ENCODE measurements around the gene GNAQ.

GNAQ gene

GRCh38 chr9:77802515-77803293 is 228.9 kb downstream of the GNAQ start:
- Mint-ChIP-seq H3K27ac (no peak overlapping the region), H3K36me3 (ENCODE audit: low read depth) (peaks cover 14% of the 10 kb centered on the region)

GRCh38 chr9:77802064-77802463 is 229.5 kb downstream of the GNAQ start:
- TF ChIP-seq, protein P1, sequence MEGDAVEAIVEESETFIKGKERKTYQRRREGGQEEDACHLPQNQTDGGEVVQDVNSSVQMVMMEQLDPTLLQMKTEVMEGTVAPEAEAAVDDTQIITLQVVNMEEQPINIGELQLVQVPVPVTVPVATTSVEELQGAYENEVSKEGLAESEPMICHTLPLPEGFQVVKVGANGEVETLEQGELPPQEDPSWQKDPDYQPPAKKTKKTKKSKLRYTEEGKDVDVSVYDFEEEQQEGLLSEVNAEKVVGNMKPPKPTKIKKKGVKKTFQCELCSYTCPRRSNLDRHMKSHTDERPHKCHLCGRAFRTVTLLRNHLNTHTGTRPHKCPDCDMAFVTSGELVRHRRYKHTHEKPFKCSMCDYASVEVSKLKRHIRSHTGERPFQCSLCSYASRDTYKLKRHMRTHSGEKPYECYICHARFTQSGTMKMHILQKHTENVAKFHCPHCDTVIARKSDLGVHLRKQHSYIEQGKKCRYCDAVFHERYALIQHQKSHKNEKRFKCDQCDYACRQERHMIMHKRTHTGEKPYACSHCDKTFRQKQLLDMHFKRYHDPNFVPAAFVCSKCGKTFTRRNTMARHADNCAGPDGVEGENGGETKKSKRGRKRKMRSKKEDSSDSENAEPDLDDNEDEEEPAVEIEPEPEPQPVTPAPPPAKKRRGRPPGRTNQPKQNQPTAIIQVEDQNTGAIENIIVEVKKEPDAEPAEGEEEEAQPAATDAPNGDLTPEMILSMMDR (IDR thresholded peaks at IDR 0.05; ENCODE audit: unreplicated experiment in 3 of 3): no peak
- no peaks in the 10 kb centered on the region for H3K9me3 Mint-ChIP-seq
- no peaks in the 10 kb centered on the region for H3K4me1 Mint-ChIP-seq
- peaks cover 11% of the 10 kb centered on the region for H3K36me3 Mint-ChIP-seq (ENCODE audit: low read depth)
- H3K27me3 Mint-ChIP-seq (ENCODE audit: low read depth): no peaks in the 10 kb centered on the region
- no peak overlapping the region for H3K27ac Mint-ChIP-seq
- H3K4me3 Mint-ChIP-seq: no peak overlapping the region

More at GRCh38 chr9:77802515-77803293, 228.9 kb downstream of the GNAQ start:
- TF ChIP-seq, protein P1 (IDR thresholded peaks at IDR 0.05; ENCODE audit: unreplicated experiment in 3 of 3): no peak
- Mint-ChIP-seq H3K27me3 (ENCODE audit: low read depth) (no peaks in the 10 kb centered on the region), H3K4me3 (no peak overlapping the region), H3K9me3 (no peaks in the 10 kb centered on the region), H3K4me1 (no peaks in the 10 kb centered on the region)

DNA sequence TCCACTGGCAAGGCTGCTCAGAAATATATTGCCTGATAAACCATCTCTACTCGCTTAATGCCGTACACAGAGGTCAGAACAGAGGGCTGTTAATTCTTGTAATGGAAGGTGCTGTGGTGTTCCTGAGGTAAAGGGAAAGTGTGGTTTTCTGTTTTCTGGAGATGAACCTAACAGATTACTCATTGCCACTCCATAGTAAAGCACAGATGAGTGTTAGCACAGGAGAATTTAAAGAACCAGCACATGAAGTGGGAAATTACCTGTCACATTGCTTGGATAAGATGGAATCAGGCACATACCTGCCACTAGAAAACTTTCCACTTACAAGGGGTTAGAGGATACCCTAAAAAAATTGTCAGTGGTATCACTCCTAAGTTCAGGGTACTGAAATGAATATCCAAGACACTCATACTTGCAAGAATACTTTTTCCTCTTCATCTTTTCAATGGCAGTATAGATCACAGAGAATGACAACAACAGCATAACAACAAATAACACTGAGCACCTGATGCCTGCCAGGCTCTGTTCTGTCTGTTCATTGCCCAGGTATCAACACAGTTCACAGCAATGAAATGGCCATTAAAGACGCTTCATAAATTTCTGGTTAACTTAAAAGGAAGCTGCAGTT is 230.6 kb downstream of the GNAQ start:
- H3K27me3 Mint-ChIP-seq (ENCODE audit: low read depth): no peaks in the 10 kb centered on the region
- TF ChIP-seq, protein P1 (IDR thresholded peaks at IDR 0.05; ENCODE audit: unreplicated experiment in 3 of 3): no peak
- no peaks in the 10 kb centered on the region for H3K4me1 Mint-ChIP-seq
- H3K4me3 Mint-ChIP-seq: no peak overlapping the region
- peak overlapping the region in 1 of 3 experiments; percentile 16 for H3K27ac Mint-ChIP-seq
- peaks cover 13% of the 10 kb centered on the region for H3K36me3 Mint-ChIP-seq (ENCODE audit: low read depth)
- H3K9me3 Mint-ChIP-seq: no peaks in the 10 kb centered on the region

DNA sequence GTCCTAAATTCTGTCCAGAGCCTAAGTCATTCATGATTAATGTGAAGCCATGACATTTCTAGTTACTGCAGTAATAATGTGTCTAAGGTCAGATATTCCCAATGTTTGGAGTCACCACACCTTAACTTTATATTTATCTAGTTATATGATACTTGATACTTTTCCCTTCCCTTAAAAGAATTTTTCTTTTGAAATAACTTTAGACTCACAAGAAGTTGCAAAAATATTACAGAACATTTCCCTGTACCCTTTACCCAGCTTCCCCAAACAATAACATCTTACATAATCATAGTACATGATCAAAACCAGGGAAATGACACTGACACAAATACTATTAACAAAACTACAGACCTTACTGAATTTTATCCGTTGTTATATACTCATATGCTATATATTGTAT is 233.5 kb downstream of the GNAQ start:
- no peak overlapping the region for H3K27ac Mint-ChIP-seq
- no peaks in the 10 kb centered on the region for H3K9me3 Mint-ChIP-seq
- H3K4me3 Mint-ChIP-seq: no peak overlapping the region
- H3K4me1 Mint-ChIP-seq: no peaks in the 10 kb centered on the region
- H3K36me3 Mint-ChIP-seq (ENCODE audit: low read depth): peaks cover 25% of the 10 kb centered on the region
- TF ChIP-seq, protein P1 (IDR thresholded peaks at IDR 0.05; ENCODE audit: unreplicated experiment in 3 of 3): no peak
- no peaks in the 10 kb centered on the region for H3K27me3 Mint-ChIP-seq (ENCODE audit: low read depth)

- Mint-ChIP-seq H3K36me3 (ENCODE audit: low read depth) (peaks cover 37% of the 10 kb centered on the region), H3K4me3 (no peak overlapping the region), H3K9me3 (no peaks in the 10 kb centered on the region), H3K27ac (no peak overlapping the region), H3K27me3 (ENCODE audit: low read depth) (no peaks in the 10 kb centered on the region), H3K4me1 (no peaks in the 10 kb centered on the region)
- TF ChIP-seq, protein P1 (IDR thresholded peaks at IDR 0.05; ENCODE audit: unreplicated experiment in 3 of 3): no peak
These were observed 236.6 kb downstream of the GNAQ start for GRCh38 chr9:77794985-77795384.
